ENCODE measurements around the gene CCAR1.
"Not testable (repeated sequence)": the region's sequence is repeated elsewhere in the genome, so short reads cannot be mapped to it uniquely, and the experiment has no call there.

- not testable (repeated sequence) for TF ChIP-seq ZNF274 (IDR thresholded peaks at IDR 0.05; ENCODE audit: low read depth, low read length); YY1 (IDR thresholded peaks at IDR 0.05; ENCODE audit: extremely low read depth, insufficient replicate concordance, low read depth, low read length); POLR2AphosphoS5 (IDR thresholded peaks at IDR 0.05; ENCODE audit: low read depth, low read length); CTCF (IDR thresholded peaks at IDR 0.05 in 2 of 3, conservative IDR thresholded peaks at IDR 0.05 in 1 of 3; ENCODE audit: borderline replicate concordance in 1 of 3, insufficient read depth in 1 of 3, low read depth in 2 of 3, low read length in 2 of 3); EZH2 (IDR thresholded peaks at IDR 0.05); ATF3 (IDR thresholded peaks at IDR 0.05); EGR1 (IDR thresholded peaks at IDR 0.05; ENCODE audit: low read depth); POLR2A (IDR thresholded peaks at IDR 0.05; ENCODE audit: borderline replicate concordance, extremely low read depth, insufficient read depth, insufficient read length); SRF (IDR thresholded peaks at IDR 0.05; ENCODE audit: low read depth); RAD21 (IDR thresholded peaks at IDR 0.05; ENCODE audit: low read depth); EZH2phosphoT487 (IDR thresholded peaks at IDR 0.05; ENCODE audit: borderline replicate concordance); MAX (IDR thresholded peaks at IDR 0.05); CEBPB (IDR thresholded peaks at IDR 0.05; ENCODE audit: low read depth)
Observed at GRCh38 chr10:68713065-68713464, 8.0 kb upstream of the CCAR1 start.
